PC-3 (cell line): Measurements from ENCODE around the gene MPP2.

Experiments used
- CTCF ChIP-seq: fragments of 300-600 bp; sonication (generic); conservative IDR thresholded peaks from 2 replicates; pipeline ENCODE4 v1.5.1; 2017; ENCODE audit warnings: antibody characterized with exemption, low read depth, mild to moderate bottlenecking, low read length
- EZH2 ChIP-seq: fragments of 300-600 bp; sonication (generic); IDR thresholded peaks from one replicate; pipeline ENCODE4 v1.6.1; 2017; ENCODE audit warnings: antibody characterized with exemption, mild to moderate bottlenecking, low read length; ENCODE audit not compliant: unreplicated experiment
- EZH2phosphoT487 ChIP-seq: fragments of 300-600 bp; sonication (generic); IDR thresholded peaks from 2 replicates; pipeline ENCODE4 v1.6.1; 2018; ENCODE audit warnings: mild to moderate bottlenecking, antibody characterized with exemption, low read length, borderline replicate concordance

GRCh38 chr17:43892647-43892952 lies 14.7 kb downstream of the MPP2 start:
- TF ChIP-seq EZH2phosphoT487 (no peak), CTCF (no peak), EZH2 (no peak)
